H1 (cell line): ENCODE results near the gene FRMD4B. TPM values are rescaled to one million over a fixed set of nuclear protein-coding genes. Genes with fewer than 3 reads are reported as not detected.

ENCODE experiments used
- CTCF ChIA-PET: fragments of 300-600 bp; sonication (Branson Sonifier 250); formaldehyde crosslinking; loops from one replicate; lab custom pipeline; 2021; ENCODE audit not compliant: partially characterized antibody; lab: Charles Lee
- POLR2A ChIA-PET: fragments of 300-600 bp; sonication (Branson Sonifier 250); formaldehyde crosslinking; loops from one replicate; lab custom pipeline; 2021; ENCODE audit warnings: inconsistent platforms; ENCODE audit not compliant: partially characterized antibody; lab: Charles Lee
- DNase-seq, 2 experiments: peaks; one replicate each; pipeline versions ENCODE4 v3.0.0 to v3.0.0-alpha.2; 2010 to 2022; ENCODE audit warnings: low spot score in 2 of 2, low read depth in 1 of 2, mixed read lengths in 1 of 2
- FAIRE-seq: peaks from 2 replicates; lab custom pipeline; 2011; peaks lifted over from hg19 to GRCh38; lab: Jason Lieb, UNC
- H2AFZ ChIP-seq: 2 replicates; pipeline ENCODE4 v1.8.1; 2012; ENCODE audit warnings: low read length, inconsistent platforms
- H2AK5ac ChIP-seq: 2 replicates; pipeline ENCODE4 v1.6.1; 2013; ENCODE audit warnings: low read depth, low read length
- H2BK120ac ChIP-seq: replicated peaks from 2 replicates; pipeline ENCODE3; 2013; ENCODE audit warnings: low read depth, low read length, inconsistent platforms
- H2BK12ac ChIP-seq: 2 replicates; pipeline ENCODE4 v1.6.1; 2013; ENCODE audit warnings: low read depth, low read length
- H2BK15ac ChIP-seq: 2 replicates; pipeline ENCODE4 v1.6.1; 2013; ENCODE audit warnings: low read length
- H2BK20ac ChIP-seq: 2 replicates; pipeline ENCODE4 v1.6.1; 2013; ENCODE audit warnings: low read length
- H2BK5ac ChIP-seq: 2 replicates; pipeline ENCODE4 v1.6.1; 2013; ENCODE audit warnings: low read depth, low read length
- H3K14ac ChIP-seq: 2 replicates; pipeline ENCODE4 v1.6.1; 2013; ENCODE audit warnings: inconsistent platforms; ENCODE audit not compliant: insufficient read length
- H3K18ac ChIP-seq: 2 replicates; pipeline ENCODE4 v1.6.1; 2013; ENCODE audit warnings: low read length; ENCODE audit errors: extremely low read depth
- H3K23ac ChIP-seq: 2 replicates; pipeline ENCODE4 v1.6.1; 2013; ENCODE audit warnings: inconsistent platforms; ENCODE audit not compliant: insufficient read length
- H3K23me2 ChIP-seq: 2 replicates; pipeline ENCODE4 v1.6.1; 2013; ENCODE audit warnings: low read depth, low read length
- H3K27ac ChIP-seq: 2 replicates; pipeline ENCODE4 v1.6.1; 2011; ENCODE audit warnings: low read depth, low read length, inconsistent platforms
- H3K27me3 ChIP-seq, 4 experiments: replicated peaks in 1 of 4; 1 replicate in 1 of 4; 2 replicates in 3 of 4; pipeline versions ENCODE4 v1.6.1 to v1.8.1; 2011 to 2013; ENCODE audit warnings: low read length in 3 of 4, mild to moderate bottlenecking in 3 of 4, inconsistent platforms in 2 of 4, mixed read lengths in 2 of 4, moderate library complexity in 1 of 4; ENCODE audit not compliant: control insufficient read depth in 3 of 4, insufficient read depth in 3 of 4; ENCODE audit errors: extremely low read depth in 1 of 4
- H3K36me3 ChIP-seq, 4 experiments: 2 replicates each; pipeline versions ENCODE4 v1.6.1 to v1.8.1; 2011 to 2013; ENCODE audit warnings: mild to moderate bottlenecking in 4 of 4, low read length in 3 of 4, moderate library complexity in 2 of 4, control low read depth in 1 of 4, inconsistent platforms in 1 of 4; ENCODE audit not compliant: insufficient read depth in 4 of 4, control insufficient read depth in 2 of 4
- H3K4ac ChIP-seq: replicated peaks from 2 replicates; pipeline ENCODE3; 2013; ENCODE audit warnings: low read length, low read depth, mixed read lengths, inconsistent platforms; ENCODE audit not compliant: insufficient read length
- H3K4me1 ChIP-seq, 4 experiments: replicated peaks in 1 of 4; 1 replicate in 1 of 4; 2 replicates in 3 of 4; pipeline versions ENCODE4 v1.6.1 to v1.8.1; 2011 to 2013; ENCODE audit warnings: low read length in 3 of 4, inconsistent platforms in 2 of 4, mixed read lengths in 1 of 4; ENCODE audit not compliant: insufficient read depth in 4 of 4, control insufficient read depth in 3 of 4
- H3K4me2 ChIP-seq, 2 experiments: 2 replicates each; pipeline versions ENCODE4 v1.6.1 to v1.8.1; 2011 to 2013; ENCODE audit warnings: low read depth in 2 of 2, low read length in 2 of 2, control low read depth in 1 of 2, inconsistent platforms in 1 of 2, mild to moderate bottlenecking in 1 of 2; ENCODE audit not compliant: insufficient read depth in 1 of 2
- H3K4me3 ChIP-seq, 4 experiments: fragments of 200-600, 300-600 bp in 1 of 4; sonication (generic), shearing (Covaris generic), sonication (Bioruptor Twin) in 1 of 4; 2 replicates each; pipeline versions ENCODE4 v1.5.1 to v1.8.1; 2011 to 2016; ENCODE audit warnings: low read length in 4 of 4, low read depth in 3 of 4, control low read depth in 2 of 4, inconsistent platforms in 2 of 4, mild to moderate bottlenecking in 2 of 4, mixed read lengths in 1 of 4, moderate library complexity in 1 of 4; ENCODE audit not compliant: insufficient read depth in 2 of 4; ENCODE audit errors: extremely low read depth in 1 of 4
- H3K56ac ChIP-seq: replicated peaks from 2 replicates; pipeline ENCODE3; 2013; ENCODE audit warnings: low read depth, mild to moderate bottlenecking, mixed read lengths, low read length, inconsistent platforms; ENCODE audit not compliant: insufficient read length
- H3K79me1 ChIP-seq: 2 replicates; pipeline ENCODE4 v1.6.1; 2013; ENCODE audit warnings: low read depth, low read length, control low read depth
- H3K79me2 ChIP-seq, 2 experiments: 2 replicates each; pipeline versions ENCODE4 v1.6.1 to v1.8.1; 2012 to 2013; ENCODE audit warnings: low read length in 2 of 2, mild to moderate bottlenecking in 2 of 2, inconsistent platforms in 1 of 2; ENCODE audit not compliant: insufficient read depth in 2 of 2, control insufficient read depth in 1 of 2
- H3K9ac ChIP-seq, 4 experiments: replicated peaks in 1 of 4; 1 replicate in 1 of 4; 2 replicates in 3 of 4; pipeline versions ENCODE4 v1.6.1 to v1.8.1; 2011 to 2013; ENCODE audit warnings: low read depth in 3 of 4, low read length in 3 of 4, control low read depth in 2 of 4, mild to moderate bottlenecking in 2 of 4, moderate library complexity in 2 of 4, inconsistent platforms in 1 of 4; ENCODE audit errors: extremely low read depth in 1 of 4
- H3K9me3 ChIP-seq, 2 experiments: 2 replicates each; pipeline versions ENCODE4 v1.6.1 to v1.8.1; 2012 to 2013; ENCODE audit warnings: mild to moderate bottlenecking in 2 of 2, moderate library complexity in 2 of 2, control low read depth in 1 of 2, inconsistent platforms in 1 of 2, low read depth in 1 of 2, low read length in 1 of 2, mixed read lengths in 1 of 2; ENCODE audit not compliant: insufficient read depth in 2 of 2
- H4K20me1 ChIP-seq, 2 experiments: replicated peaks in 1 of 2; 2 replicates each; pipeline versions ENCODE3 to v1.8.1; 2011 to 2013; ENCODE audit warnings: inconsistent platforms in 2 of 2, low read length in 2 of 2, mild to moderate bottlenecking in 1 of 2; ENCODE audit not compliant: insufficient read depth in 2 of 2, control insufficient read depth in 1 of 2
- H4K5ac ChIP-seq: 2 replicates; pipeline ENCODE4 v1.6.1; 2013; ENCODE audit warnings: low read length, low read depth, mixed read lengths, inconsistent platforms; ENCODE audit not compliant: insufficient read length
- H4K8ac ChIP-seq: 2 replicates; pipeline ENCODE4 v1.8.0; 2013; ENCODE audit warnings: mild to moderate bottlenecking, moderate library complexity, low read length, inconsistent platforms; ENCODE audit not compliant: insufficient read depth; ENCODE audit errors: extremely low read depth
- H4K91ac ChIP-seq: replicated peaks from 2 replicates; pipeline ENCODE3; 2013; ENCODE audit warnings: low read length, mixed read lengths, inconsistent platforms; ENCODE audit not compliant: insufficient read length
- CBX5 ChIP-seq: fragments of 300-800, 300-1000 bp; sonication (generic); IDR thresholded peaks from 2 replicates; pipeline ENCODE4 v1.7.1; 2016; ENCODE audit warnings: antibody characterized with exemption, low read length, low read depth
- CEBPB ChIP-seq: IDR thresholded peaks from 2 replicates; pipeline ENCODE4 v1.6.1; 2012; ENCODE audit warnings: low read depth, low read length
- CHD2 ChIP-seq: IDR thresholded peaks from 2 replicates; pipeline ENCODE4 v1.6.1; 2012; ENCODE audit warnings: low read length, improper control_type of control experiment
- CREB1 ChIP-seq: IDR thresholded peaks from 2 replicates; pipeline ENCODE4 v1.6.1; 2012; ENCODE audit warnings: inconsistent platforms
- EGR1 ChIP-seq: IDR thresholded peaks from 2 replicates; pipeline ENCODE4 v1.6.1; 2011; ENCODE audit warnings: low read depth, low read length, borderline replicate concordance
- HDAC6 ChIP-seq: IDR thresholded peaks from one replicate; pipeline ENCODE4 v1.7.1; 2012; ENCODE audit warnings: low read depth, mild to moderate bottlenecking, inconsistent platforms, low read length, moderate library complexity
- NANOG ChIP-seq: IDR thresholded peaks from 2 replicates; pipeline ENCODE4 v1.6.1; 2011; ENCODE audit warnings: low read length, low read depth, mild to moderate bottlenecking, inconsistent platforms; ENCODE audit not compliant: insufficient read depth, poor library complexity, severe bottlenecking
- NRF1 ChIP-seq: IDR thresholded peaks from 2 replicates; pipeline ENCODE4 v1.6.1; 2011; ENCODE audit warnings: mild to moderate bottlenecking, low read depth, low read length, improper control_type of control experiment
- POLR2A ChIP-seq, 2 experiments: IDR thresholded peaks; 1 replicate in 1 of 2; 2 replicates in 1 of 2; pipeline ENCODE4 v1.6.1; 2011; ENCODE audit warnings: low read depth in 2 of 2, low read length in 2 of 2, mild to moderate bottlenecking in 2 of 2; ENCODE audit errors: control extremely low read depth in 1 of 2
- RBBP5 ChIP-seq: IDR thresholded peaks from 2 replicates; pipeline ENCODE4 v1.7.1; 2012; ENCODE audit warnings: low read depth, mild to moderate bottlenecking, inconsistent platforms, low read length, moderate library complexity, borderline replicate concordance
- RFX5 ChIP-seq: IDR thresholded peaks from 2 replicates; pipeline ENCODE4 v1.6.1; 2011; ENCODE audit warnings: low read depth, low read length, improper control_type of control experiment, borderline replicate concordance
- RNF2 ChIP-seq: fragments of 200-900, 300-1000 bp; sonication (generic); IDR thresholded peaks from 2 replicates; pipeline ENCODE4 v1.7.1; 2016; ENCODE audit warnings: borderline replicate concordance, low read depth, mild to moderate bottlenecking, antibody characterized with exemption, low read length; ENCODE audit not compliant: poor library complexity, severe bottlenecking; ENCODE audit errors: missing control alignments
- SAP30 ChIP-seq: fragments of 300-600 bp; sonication (generic); IDR thresholded peaks from 2 replicates; pipeline ENCODE4 v1.7.1; 2012; ENCODE audit warnings: low read length, moderate library complexity, mild to moderate bottlenecking, inconsistent platforms; ENCODE audit not compliant: insufficient read depth, insufficient replicate concordance
- SIX5 ChIP-seq: IDR thresholded peaks from 2 replicates; pipeline ENCODE4 v1.6.1; 2011; ENCODE audit warnings: mild to moderate bottlenecking, low read depth, low read length
- TBP ChIP-seq: IDR thresholded peaks from 2 replicates; pipeline ENCODE4 v1.6.1; 2011; ENCODE audit warnings: low read depth, low read length, improper control_type of control experiment
- WGBS, 2 experiments: shearing (Covaris generic) in 1 of 2; methylation state at CpG; one replicate each; pipeline versions ENCODE4 v1.1.6 to v1.1.7; 2013 to 2015; ENCODE audit warnings: low lambda C conversion rate in 2 of 2, mixed read lengths in 2 of 2, inconsistent platforms in 1 of 2, low coverage in 1 of 2, missing lambda C conversion rate in 1 of 2; ENCODE audit not compliant: insufficient replicate concordance in 2 of 2, insufficient coverage in 1 of 2, insufficient read length in 1 of 2; ENCODE audit errors: extremely low coverage in 1 of 2, missing lambda C conversion rate in 1 of 2; 5-methylcytosine and 5-hydroxymethylcytosine counted together
- polyA plus RNA-seq, 7 experiments: library from polyadenylated mRNA; depleted of rRNA in 3 of 7; stranded (reverse) in 5 of 7; unstranded in 2 of 7; fragments of >200 nt in 5 of 7; fragments of 200-250 nt in 2 of 7; gene quantifications; 1 replicate in 5 of 7; 2 replicates in 1 of 7; 4 replicates in 1 of 7; pipeline versions ENCODE4 v1.2.1 to v1.2.3, GENCODE V29; 2011 to 2013; ENCODE audit warnings: missing spikeins in 2 of 7, mixed read lengths in 2 of 7
- total RNA-seq: library from RNA; stranded (reverse); fragmentation: NEBNext Ultra II Directional; extraction: Animal tissue kit (Norgen Biotek cat#: 25700); gene quantifications from 2 replicates; pipeline ENCODE4 v1.2.1, GENCODE V29; 2021

FRMD4B gene
- total and polyA plus RNA-seq, 2 of the 8 experiments (the other 6 are each of a cell fraction or from before 2014, with no cell fraction given) = 2.7 to 7.2 TPM

DNA sequence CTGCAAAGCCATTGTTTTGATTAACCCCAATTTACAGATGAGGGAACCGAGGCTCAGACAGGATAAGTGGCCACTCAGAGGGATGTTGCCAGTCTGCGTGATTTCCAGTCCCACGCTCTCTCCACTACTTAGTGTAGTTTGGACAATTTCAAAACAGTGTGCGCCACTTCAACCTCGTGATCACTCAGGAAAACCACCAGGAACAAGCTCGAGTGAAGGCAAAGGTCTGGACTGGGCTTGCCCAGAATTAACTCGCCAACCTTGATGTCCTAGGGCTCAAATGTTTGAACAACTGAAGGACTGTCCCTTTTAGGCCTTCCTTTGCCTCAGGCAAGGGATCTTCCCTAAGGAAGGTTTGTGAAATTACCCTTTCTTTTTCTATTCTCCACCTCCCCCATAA is 139.3 kb downstream of the FRMD4B start:
- H2BK120ac ChIP-seq = no peak overlapping the region
- H3K9me3 ChIP-seq = no peaks in the 10 kb centered on the region
- no peak overlapping the region for H2AK5ac ChIP-seq
- H3K18ac ChIP-seq = no peak overlapping the region
- H3K4me2 ChIP-seq = no peak overlapping the region
- H2BK20ac ChIP-seq = no peak overlapping the region
- H3K36me3 ChIP-seq = no peaks in the 10 kb centered on the region
- H3K4me1 ChIP-seq = peaks cover 4 to 20% (median 7%) of the 10 kb centered on the region in 4 experiments; a peak in 4 of 7 replicates
- H4K91ac ChIP-seq = no peak overlapping the region
- peaks cover 0 to 3% of the 10 kb centered on the region in 2 experiments for H4K20me1 ChIP-seq
- H3K14ac ChIP-seq = no peak overlapping the region
- H3K79me1 ChIP-seq = no peaks in the 10 kb centered on the region
- FAIRE-seq = no peak
- H3K4ac ChIP-seq = no peak overlapping the region
- CTCF ChIA-PET = interaction anchor here (1.1 to 1.6 kb wide), 4 partner anchors 9 to 85 kb away, joined by 3 to 5 read pairs (median 4); no protein-coding TSS in a partner anchor
- H3K56ac ChIP-seq = no peak overlapping the region
- no peak overlapping the region for H3K27ac ChIP-seq
- H2AFZ ChIP-seq = no peak overlapping the region
- H2BK15ac ChIP-seq = no peak overlapping the region
- no peak overlapping the region for H3K23ac ChIP-seq
- POLR2A ChIA-PET = no interaction called here
- no peak for DNase-seq
- no peak overlapping the region for H3K4me3 ChIP-seq
- no peaks in the 10 kb centered on the region for H3K79me2 ChIP-seq
- no peak overlapping the region for H3K9ac ChIP-seq
- H2BK12ac ChIP-seq = no peak overlapping the region
- 90% methylated on average over 7 of the region's 7 CpGs; no CpG with 5 or more reads in 1 of the 2 experiments for WGBS, 2 experiments
- no peak overlapping the region for H4K5ac ChIP-seq
- no peak overlapping the region for H2BK5ac ChIP-seq
- H3K23me2 ChIP-seq = no peaks in the 10 kb centered on the region; the same call in 1 of the 2 replicates
- no peak overlapping the region for H4K8ac ChIP-seq
- peaks cover 5 to 24% (median 23%) of the 10 kb centered on the region in 4 experiments for H3K27me3 ChIP-seq
- TF ChIP-seq EGR1 (no peak), RFX5 (no peak), CHD2 (no peak), TBP (no peak), POLR2A (IDR thresholded peaks at IDR 0.05; ENCODE audit: control extremely low read depth in 1 of 2, low read depth in 2 of 2, low read length in 2 of 2) (no peak), NANOG (no peak), SAP30 (no peak), CREB1 (no peak), NRF1 (no peak), RNF2 (no peak), RBBP5 (no peak), CBX5 (no peak), HDAC6 (no peak), SIX5 (no peak), CEBPB (no peak)
